GM19455 (cell line): ENCODE measurements around the gene HP1BP3.

Experiments
- ATAC-seq: cut with Tn5 transposase; IDR thresholded peaks from one replicate; pipeline ENCODE4 v1.9.1; 2021; ENCODE audit not compliant: unreplicated experiment

HP1BP3 gene

DNA sequence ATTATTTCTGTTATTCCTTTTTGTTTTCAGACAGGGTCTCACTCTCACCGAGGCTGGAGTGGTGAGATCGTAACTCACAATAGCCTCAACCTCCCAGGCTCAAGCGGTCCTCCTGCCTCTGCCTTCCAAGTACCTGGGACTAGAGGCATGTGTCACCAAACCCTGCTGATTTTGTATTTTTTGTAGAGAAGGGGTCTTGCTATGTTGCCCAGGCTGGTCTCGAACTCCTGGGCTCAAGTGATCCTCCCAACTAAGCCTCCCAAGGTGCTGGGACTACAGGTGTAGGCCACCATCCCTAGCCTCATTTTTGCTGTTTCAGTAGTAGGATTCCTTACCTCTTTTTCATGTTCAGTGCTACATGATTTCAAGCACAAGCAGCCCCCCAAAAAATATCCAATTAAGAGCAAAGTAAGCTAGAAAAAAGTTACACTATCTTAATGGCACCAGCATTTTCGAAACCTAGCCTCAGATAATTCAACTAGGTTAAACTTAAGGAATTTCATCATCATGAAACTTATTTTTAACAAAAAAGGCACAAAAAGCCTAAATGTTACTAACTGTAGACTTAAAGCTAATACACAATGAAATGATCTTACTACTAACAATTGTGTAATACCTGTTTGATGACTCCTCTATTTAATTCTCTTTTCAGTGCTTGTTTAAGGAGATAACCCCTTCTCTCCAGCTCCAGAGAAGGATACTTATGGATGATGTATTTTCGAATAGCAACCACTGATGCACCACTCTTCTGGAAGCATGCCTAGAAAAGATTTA is 16.6 kb downstream of the HP1BP3 start:
- ATAC-seq = no peak

DNA sequence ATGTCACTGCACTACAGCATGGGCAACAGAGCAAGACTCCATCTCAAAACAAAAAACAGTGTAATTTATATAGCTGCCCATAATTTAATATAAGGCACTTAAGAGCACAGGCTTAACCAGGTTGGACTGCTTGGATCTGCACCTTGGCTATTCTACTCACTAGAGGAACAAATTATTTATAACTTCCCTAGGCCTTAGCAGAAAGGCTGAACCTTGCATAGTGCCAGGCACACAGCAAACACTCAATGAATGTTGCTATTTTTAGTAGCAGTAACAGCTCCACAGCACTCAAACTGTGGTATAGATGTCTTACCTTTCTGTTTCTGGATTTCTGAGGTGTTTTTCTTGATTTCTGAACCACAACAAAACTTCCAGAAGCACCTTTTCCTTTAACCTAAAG is 19.8 kb downstream of the HP1BP3 start:
- no peak for ATAC-seq

DNA sequence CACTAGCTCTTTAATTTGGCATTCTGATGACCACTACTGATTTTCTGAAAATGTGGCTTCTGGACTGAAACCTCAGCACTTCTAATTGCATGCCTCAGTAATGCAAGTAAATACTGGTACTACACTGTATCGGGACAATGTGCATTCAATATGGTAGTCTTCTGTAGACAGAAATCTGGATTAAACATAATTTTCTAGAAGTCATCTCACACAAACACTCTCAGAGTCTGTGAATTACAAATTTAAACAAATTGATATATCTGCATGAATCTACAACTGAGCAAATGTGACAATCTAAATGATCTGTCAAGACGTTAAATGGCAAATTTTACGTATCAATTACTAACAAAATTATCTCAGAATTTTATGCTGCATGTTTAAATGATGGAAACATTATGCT is 23.7 kb downstream of the HP1BP3 start:
- no peak for ATAC-seq

DNA sequence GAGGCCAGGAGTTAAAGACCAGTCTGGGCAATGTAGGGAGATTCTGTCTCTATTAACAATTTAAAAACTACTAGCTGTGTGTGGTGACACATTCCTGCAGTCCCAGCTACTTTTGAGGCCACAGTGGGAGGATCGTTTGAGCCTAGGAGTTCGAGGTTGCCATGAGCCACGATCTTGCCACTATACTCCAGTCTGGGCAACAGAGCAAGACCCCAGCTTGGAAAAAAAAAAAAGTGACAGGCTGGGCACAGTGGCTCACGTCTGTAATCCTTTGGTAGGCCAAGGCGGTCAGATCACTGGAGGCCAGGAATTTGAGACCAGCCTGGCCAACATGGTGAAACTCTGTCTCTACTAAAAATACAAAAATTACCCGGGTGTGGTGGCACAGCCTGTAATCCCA is 26.8 kb downstream of the HP1BP3 start:
- ATAC-seq = no peak

DNA sequence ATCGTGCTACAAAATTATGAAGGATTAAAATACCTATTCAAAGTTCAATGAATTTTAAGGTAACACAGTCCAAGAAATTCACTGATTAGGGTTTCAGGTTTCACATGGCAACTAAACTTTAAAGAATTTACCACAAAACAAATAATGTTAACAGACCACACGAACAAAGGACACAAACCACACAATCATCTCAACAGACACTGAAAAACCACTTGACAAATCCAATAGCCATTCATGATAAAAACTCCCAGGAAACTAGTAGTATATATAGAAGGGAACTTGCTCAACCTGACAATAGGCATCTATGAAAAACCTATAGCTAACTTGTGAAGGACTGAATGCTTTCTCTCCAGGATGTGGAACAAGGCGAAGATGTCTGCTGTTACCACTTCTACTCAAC is 33.5 kb downstream of the HP1BP3 start:
- ATAC-seq = no peak

DNA sequence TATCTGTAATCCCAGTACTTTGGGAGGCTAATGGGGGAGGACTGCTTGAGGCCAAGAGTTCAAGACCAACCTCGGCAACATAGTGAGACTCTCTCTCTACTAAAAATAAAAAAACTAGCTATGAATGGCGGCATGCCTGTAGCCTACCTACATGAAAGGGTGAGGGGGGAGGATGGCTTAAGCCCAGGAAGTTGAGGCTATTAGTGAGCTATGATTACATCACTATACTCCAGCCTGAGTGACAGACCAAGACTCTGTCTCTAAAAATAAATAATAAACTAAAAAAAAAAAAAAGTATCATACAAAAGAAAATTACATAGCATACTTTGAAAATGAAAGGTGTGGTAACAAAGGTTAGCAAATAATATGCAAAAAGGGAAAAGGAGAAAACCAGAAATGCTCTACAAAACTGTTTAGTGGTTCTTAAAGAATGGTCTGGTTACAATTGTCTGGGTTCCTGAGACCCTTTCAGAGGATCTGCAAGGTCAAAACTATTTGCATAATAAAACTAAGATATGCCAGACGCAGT is 35.6 kb downstream of the HP1BP3 start:
- ATAC-seq = no peak

DNA sequence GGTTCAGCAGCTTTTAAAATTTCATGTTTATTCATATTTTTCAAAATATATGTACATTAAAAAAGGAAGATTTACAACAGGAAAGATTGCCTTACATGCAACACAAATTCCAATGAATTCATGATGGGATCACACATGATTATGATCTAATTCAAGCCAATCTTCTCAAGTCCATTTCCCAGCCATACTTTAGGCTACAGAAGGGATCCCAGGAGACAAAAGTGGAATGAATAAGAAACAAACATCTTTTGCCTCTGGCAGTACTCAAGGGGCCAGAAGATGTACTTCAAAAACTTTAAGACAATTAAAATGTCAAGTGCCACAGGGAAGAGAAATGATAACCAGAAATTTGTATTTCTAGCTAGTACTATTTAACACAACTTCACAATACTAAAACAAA is 44.4 kb downstream of the HP1BP3 start:
- no peak for ATAC-seq

DNA sequence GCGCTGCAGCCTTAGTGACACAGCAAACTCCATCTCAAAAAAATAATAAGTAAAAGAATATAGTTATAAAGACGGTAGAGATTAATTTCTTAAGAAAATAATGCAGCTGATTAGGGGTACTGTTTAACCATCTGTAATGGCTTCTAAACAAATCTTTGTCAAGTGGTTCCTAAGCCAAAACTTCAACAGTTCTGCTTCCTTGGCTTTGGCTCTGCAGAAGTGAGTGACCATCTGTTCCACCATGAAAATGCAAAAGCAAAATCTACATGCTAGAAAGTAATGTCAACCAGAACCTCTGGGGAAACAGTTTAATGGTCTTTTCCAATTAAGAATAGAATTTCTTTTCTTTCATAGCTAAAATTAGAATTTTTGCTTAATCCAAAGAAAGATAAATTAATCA is 46.3 kb downstream of the HP1BP3 start:
- no peak for ATAC-seq

DNA sequence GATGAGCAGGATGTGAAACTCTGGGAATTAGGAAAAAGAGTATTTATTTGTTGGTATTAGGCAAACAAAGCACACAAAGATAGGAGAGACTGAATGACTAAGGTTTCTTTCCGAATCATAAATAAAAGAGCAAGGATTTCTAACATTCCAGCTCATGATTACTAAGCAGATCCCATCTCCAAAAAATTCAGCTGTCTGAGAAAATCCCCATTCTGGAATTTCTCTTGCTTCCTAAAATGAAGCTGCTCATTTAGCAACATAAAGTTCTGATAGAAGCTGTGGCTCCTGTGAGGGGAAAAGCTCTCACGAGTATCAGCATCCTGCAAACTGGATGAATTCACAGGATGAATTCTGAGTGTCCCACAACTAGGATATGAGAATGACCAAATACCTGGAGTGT is 47.9 kb downstream of the HP1BP3 start:
- ATAC-seq = no peak

DNA sequence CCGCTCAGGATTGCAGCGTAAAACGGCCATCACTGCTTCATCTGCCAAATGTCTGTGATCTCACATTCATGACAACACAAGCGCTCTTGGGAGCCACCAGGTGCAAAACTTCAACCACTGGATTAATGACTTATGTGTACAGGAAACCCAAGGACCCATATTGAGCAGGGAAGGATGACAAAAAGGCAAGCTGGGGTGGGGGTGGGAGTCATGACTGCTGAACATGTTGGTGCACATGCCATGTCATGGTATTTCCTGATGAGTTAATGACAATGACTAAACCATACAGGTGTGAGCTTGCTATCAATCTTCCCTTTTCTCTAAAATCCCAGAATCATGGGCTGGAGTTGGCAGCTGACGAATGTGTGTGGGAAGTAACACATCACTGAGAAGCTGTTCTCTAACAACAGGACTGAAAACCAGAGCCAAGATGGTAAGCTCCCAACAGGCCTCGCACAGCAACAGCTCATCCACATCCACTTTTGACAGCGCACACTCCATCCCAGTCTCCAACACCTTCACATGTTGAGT is 51.5 kb downstream of the HP1BP3 start:
- no peak for ATAC-seq

DNA sequence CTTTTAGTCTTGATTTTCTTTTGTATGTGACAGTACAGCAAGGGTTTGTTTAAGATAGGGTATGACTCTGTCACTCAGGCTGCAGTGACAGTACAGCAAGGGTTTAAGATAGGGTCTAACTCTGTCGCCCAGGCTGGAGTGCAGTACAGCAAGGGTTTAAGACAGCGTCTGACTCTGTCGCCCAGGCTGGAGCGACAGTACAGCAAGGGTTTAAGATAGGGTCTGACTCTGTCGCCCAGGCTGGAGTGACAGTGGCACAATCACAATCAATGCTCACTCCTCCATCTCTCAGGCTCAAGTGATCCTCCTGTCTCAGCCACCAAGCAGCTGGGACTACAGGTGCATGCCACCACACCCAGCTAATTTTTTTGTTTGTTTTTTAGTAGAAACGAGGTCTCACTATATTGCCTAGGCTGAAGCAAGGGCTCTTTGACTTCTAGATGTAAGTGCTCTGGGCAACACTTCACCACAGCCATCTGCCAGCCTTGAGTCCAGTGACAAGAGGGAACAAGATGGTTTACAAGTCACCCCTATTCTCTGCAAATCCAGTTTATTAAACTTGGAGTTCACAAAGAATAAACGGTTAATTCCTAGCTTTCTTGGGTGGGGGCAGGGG is 53.6 kb downstream of the HP1BP3 start:
- no peak for ATAC-seq

DNA sequence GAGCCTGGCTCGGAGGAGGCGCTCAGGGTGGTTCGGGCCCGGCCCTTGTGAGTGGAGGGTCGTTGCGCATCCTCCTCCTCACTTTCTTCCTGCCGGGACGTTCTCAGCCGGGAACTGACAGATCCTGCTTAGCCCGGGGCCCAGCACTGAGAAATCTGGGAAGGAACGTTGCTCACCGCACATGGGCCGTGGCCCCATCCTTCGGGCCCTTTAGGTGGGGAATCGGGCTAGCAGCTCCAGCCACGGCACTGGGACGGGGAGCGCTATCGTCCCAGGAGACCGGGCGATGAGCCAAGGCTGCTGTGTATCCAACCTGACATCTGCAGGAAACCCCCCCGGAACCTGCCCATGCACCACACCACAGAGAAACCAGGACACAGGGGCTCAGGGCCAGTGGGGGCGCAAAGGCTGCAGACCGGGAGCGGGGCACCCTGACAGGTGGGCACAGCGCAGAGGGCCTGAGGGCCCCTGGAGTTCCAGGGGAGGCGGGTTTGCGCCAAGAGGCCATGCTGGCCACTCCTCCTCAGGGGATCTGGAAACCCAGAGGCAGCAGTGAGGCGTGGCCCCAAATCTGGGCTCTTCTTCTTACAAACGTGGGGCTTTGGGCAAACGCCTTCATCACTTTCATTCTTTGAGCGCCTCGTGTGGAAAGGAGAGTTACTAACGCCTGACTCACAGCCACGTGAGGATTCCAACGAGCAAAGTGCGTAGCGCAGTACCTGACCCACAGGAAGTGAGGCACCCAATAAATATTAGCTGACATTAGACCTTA is 54.3 kb downstream of the HP1BP3 start, which contains the start of gene SH2D5:
SH2D5 (minus strand) TSS at position 116 of the 772 bp plus-strand sequence. CDS start 4,659 bp downstream, outside the sequence.
- ATAC-seq = no peak

DNA sequence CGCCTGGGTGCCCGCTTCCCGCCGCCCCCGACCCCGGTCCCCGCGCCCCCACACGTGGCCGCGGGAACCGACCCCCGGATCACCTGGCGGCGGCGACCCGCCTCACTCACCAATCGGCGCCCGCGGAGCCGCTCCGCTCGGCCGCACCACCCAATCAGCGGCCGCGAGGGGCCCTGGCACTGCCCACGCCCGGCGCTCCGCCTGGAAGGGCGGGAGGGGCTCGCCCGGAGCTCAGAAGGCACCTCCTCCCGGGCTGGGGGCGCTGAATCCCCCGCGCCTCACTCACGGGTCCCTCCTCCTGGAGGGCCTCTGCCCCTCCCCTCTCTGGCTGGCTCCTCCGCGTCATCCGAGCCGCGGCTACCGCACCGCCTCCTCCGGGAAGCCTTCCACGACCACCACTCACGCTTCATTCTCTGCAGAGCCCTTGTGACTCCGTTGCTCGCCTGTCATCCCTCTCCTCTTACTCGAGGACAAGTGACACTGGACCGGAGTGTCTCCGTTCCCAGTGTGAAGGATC is 55.0 kb downstream of the HP1BP3 start:
- ATAC-seq = no peak

DNA sequence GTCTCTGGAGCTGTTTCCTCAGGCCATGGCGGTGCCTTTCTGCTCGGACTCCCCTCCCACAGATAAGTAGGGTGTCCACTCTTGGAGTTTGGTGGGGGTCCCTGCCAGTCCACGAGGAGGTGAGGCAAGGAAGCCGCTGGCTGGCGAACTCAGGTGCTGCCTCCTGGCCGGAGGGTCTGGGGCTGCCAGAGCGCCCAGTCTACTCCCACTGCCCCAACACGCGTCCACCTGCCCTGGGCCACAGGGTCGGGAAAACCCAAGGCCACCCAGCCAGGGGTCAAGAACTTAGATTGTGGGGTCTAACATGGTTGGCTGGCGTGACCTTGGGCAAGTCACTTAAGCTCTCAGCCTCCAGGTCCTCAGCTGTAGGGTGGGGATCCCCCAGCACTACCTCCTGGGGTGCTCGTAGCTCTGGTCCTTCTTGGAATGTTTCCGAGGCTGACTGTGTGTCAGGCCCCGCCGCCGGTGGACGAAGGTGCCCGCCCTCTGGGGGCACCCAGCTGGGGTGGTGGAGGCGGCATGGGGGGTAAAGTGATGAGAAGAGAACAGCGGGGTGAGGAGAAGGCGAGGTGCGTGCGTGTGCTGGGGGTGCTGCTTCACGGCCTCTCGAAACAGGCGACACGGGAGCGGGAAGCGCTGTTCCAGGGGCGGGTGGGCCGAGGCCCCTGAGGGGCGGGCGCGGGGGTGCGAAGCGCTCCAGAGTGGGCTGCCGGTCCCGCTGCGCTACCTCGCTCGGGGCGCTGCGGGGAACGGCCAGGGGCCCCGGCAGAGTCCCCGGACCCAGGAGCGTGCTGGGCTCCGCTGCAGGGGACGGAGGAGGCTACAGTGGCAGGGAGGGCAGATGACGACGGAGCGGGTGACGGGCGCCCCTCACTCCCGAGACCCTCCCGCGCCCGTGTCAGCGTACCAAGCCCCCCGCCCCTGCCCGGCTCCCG is 55.8 kb downstream of the HP1BP3 start:
- ATAC-seq = no peak

DNA sequence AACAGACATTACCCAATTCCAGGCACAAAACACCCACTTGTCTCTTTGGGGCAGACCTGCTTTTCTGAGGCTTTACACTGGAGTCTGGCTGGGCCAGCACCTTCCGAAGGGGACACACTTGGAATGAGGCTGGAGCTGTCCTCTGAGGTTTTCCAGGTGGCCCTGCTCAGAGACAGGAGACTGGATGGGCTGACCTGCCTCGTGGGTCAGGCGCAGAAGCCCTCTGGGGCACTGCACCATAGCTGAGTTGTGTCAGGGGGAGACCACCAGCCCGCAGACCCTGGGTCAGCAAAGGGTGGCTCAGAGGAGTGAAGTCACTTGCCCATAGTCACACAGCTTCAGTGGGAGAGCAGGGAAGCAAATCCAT is 56.4 kb downstream of the HP1BP3 start:
- no peak for ATAC-seq

DNA sequence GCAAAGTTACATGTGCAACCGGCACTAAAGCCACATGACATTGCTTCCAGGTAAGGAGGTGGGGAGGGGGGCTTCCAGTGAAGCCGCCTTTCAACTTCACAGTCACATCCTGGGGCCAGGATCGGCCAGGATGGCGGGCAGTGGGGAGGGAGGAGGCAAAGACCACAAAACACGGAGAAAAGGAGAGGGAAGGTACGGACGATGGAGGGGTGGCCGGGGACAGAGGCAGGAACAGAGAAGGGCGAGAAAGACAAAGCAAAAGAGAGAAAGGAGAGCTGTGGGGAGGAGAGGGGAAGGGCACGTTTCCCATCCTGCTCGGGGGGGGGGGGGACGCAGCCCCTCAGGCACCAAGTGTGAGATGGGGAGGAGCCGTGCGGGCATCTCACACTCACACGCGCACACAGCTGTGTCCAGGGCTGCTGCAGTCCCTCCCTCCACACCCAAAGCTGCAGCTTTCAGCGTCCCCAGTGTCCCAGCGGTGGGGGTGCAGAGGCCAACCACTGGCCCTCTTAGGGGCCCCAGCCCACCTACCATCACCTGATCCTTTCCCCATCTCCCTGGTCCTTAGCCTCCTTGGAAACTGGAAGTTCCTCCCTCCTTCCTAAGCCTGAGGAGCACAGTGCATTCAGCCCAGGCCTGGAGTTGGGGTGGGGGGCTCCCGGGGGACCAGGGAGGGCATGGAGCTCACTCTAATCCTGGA is 57.0 kb downstream of the HP1BP3 start:
- no peak for ATAC-seq

DNA sequence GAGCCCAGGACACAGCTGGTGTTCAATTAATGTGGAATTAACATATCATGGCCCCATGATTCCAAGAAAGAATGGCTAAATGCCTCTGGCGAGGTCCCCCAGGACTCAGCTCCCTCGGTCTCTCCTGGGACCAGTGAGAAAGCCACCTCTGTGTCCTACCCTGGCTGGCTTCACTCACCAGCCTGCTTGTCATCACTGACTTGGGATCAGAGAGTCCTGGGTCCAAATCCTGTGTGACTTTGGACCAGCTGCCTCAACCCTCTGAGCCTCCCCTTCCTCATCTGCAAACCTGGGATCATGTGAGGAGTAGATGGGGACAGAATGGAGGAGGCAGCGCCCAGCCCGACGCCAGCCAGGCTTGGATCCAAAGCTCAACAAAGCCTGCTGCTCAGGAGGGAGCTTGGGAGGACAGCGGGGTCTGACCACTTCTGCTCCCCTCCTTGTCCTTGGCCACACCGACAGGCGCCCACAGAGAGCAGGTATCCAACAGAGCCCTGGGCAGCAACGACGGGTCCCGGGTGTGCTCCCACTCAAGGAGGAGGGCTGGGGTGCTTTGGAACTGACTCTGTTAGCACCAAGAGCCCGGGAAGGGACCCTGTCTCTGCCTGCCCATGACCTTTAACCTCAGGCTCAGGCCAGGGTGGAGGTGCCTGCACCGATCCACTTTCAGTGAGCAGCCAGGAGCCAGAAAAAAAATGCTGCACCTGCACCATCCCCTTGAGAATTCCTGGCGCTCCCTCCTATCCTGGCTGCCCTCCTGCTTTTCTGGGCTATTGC is 57.8 kb downstream of the HP1BP3 start:
- no peak for ATAC-seq

DNA sequence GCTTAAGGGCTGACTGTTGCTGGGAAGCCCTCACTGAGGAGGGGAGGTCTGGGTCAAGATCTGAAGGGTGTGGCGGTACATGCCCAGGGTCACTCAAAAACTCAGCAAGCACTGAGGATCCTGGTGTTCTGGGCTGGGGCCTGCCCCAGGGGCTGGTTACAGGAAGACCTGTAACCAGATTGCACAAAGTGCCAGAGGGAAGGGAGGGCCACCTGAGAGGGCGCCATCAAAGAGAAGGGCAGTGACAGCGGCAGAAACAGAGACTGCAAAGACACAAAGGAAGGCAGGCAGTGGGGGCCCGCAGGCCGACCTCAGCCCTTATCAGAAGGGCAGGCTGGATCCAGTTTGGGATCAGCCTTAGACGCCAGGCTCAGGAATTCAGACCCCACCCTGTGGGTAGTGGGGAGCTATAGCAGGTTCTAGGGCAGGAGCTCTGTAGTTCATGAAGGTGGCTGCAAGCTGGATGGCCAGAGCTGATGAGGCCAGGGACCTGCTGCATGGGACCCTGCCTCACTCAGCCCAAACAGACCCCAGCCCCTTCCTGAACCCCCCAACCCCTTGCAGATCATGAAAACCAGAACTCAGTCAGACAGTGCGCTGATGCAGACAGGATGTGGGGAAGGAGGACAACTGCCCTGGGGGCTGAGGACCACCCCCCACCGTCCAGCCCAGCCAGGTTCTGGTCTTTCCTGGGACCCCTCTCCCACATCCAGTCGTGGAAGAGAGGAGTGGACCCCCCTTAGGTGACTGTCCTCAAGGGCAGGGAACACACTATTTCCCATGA is 58.5 kb downstream of the HP1BP3 start:
- no peak for ATAC-seq
